Heart right ventricle (tissue), 16 donors: ENCODE data around the gene SLC28A1. TPM values are rescaled to one million over a fixed set of nuclear protein-coding genes. Genes with fewer than 3 reads are reported as not detected.
"Not testable (repeated sequence)": the region's sequence is repeated elsewhere in the genome, so short reads cannot be mapped to it uniquely, and the experiment has no call there.

Experiments used
- ATAC-seq, 8 donors: fragments of 200-7000 bp; cut with Tn5 transposase; one replicate each; pipeline ENCODE4 v1.9.1; 2020; ENCODE audit warnings: mild to moderate bottlenecking in 8 of 8, moderate library complexity in 8 of 8, moderate number of reproducible peaks in 1 of 8
- DNase-seq, 2 donors: peaks; one replicate each; pipeline ENCODE4 v3.0.0-alpha.2; 2020
- H3K27ac ChIP-seq, 10 donors: fragments of 200-600 bp; sonication (generic) in 2 of 10; one replicate each; pipeline versions ENCODE4 v1.5.0 to v1.8.0; 2020 to 2022; ENCODE audit warnings: mild to moderate bottlenecking in 3 of 10
- H3K27me3 ChIP-seq, 7 donors: fragments of 200-600 bp; one replicate each; pipeline ENCODE4 v1.8.0; 2021 to 2022; ENCODE audit warnings: mild to moderate bottlenecking in 2 of 7
- H3K36me3 ChIP-seq, 9 donors: fragments of 200-600 bp; sonication (generic) in 1 of 9; one replicate each; pipeline versions ENCODE4 v1.5.0 to v1.8.0; 2020 to 2022; ENCODE audit warnings: mild to moderate bottlenecking in 2 of 9
- H3K4me1 ChIP-seq, 9 donors: fragments of 200-600 bp; sonication (generic) in 1 of 9; one replicate each; pipeline versions ENCODE4 v1.5.0 to v1.8.0; 2020 to 2022; ENCODE audit warnings: mild to moderate bottlenecking in 4 of 9
- H3K4me3 ChIP-seq, 10 donors: fragments of 200-600 bp; sonication (generic) in 2 of 10; one replicate each; pipeline versions ENCODE4 v1.5.0 to v1.8.0; 2020 to 2022; ENCODE audit warnings: mild to moderate bottlenecking in 7 of 10, moderate library complexity in 2 of 10
- H3K9me3 ChIP-seq, 11 donors: fragments of 200-600 bp in 10 of 11; sonication (generic) in 2 of 11; one replicate each; pipeline versions ENCODE4 v1.5.0 to v1.8.0; 2013 to 2022; ENCODE audit warnings: mild to moderate bottlenecking in 2 of 11, control low read depth in 1 of 11, moderate library complexity in 1 of 11
- WGBS, 2 donors: extraction: QIAGEN DNeasy Blood & Tissue Kit; methylation state at CpG; one replicate each; pipeline ENCODE4 v1.1.7; 2013; ENCODE audit warnings: inconsistent platforms in 1 of 2; 5-methylcytosine and 5-hydroxymethylcytosine counted together
- intact Hi-C, 10 donors: fragments of 100-400 bp; cut with DNase I; formaldehyde crosslinking; loops; one replicate each; pipeline versions ENCODE4 v1.11.1 to v1.14.2; 2022
- polyA plus RNA-seq, 2 donors: library from polyadenylated mRNA; stranded (reverse); fragments of 200-250 nt; gene quantifications; one replicate each; pipeline ENCODE4 v1.2.3, GENCODE V29; 2013
- total RNA-seq, 10 donors: library from RNA; stranded (reverse); fragmentation: NEBNext Ultra II Directional in 3 of 10; extraction: Animal tissue kit (Norgen Biotek cat#: 25700) in 3 of 10; gene quantifications; one replicate each; pipeline versions ENCODE4 v1.2.1 to v1.2.4, GENCODE V29; 2021 to 2023
- TF ChIP-seq, protein P1 (sequence below), 9 donors: fragments of 200-600 bp; sonication (generic) in 2 of 9; IDR thresholded peaks; one replicate each; pipeline versions ENCODE4 v1.5.0 to v1.8.0; 2021 to 2022; ENCODE audit warnings: antibody characterized with exemption in 9 of 9, mild to moderate bottlenecking in 5 of 9, moderate library complexity in 1 of 9
- donor health status: Arrhythmogenic right ventricular cardiomyopathy.
- donor health status: ischemic (EF 13 %, LVEDD 7.1; RV severe dilation, severe dysfunction).
- donor health status: healthy with polysubstance abuse.
- donor health status: DM: no; HTN: yes; CAD: no.
- donor health status: DM: no; HTN: no; CAD: no.
- donor health status: ischemic (EF 25% LVEDD 6.9; RV normal size, moderate dysfunction).
- donor health status: ischemic (EF 25% LVEDD 5.7; RV mildly dilated, moderate dysfunction).
- donor health status: healthy.
- donor health status: DM: yes; HTN: yes; CAD: no.
- donor health status: Ischemic cardiomyopathy.
- donor health status: ischemic (EF 35%, LVEDD 5.7; RV mildly dilated, moderate dysfunction).
- donor health status: nonischemic (EF 11% LVEDD 7.7; RV severe dilation, severe dysfunction).
- donor health status: DM: yes; HTN: yes; CAD: no.
- donor health status: PGD.
- donor health status: ischemic (EF 29% LVEDD 5.4; RV normal size, mild dysfunction).
- donor health status: nonischemic (EF 23%, LVEDD 6.1; RV moderate dilation, normal function).

The SLC28A1 gene
- total and polyA plus RNA-seq, 12 donors, result 0.07 to 2.2 (median 1.5) TPM

DNA sequence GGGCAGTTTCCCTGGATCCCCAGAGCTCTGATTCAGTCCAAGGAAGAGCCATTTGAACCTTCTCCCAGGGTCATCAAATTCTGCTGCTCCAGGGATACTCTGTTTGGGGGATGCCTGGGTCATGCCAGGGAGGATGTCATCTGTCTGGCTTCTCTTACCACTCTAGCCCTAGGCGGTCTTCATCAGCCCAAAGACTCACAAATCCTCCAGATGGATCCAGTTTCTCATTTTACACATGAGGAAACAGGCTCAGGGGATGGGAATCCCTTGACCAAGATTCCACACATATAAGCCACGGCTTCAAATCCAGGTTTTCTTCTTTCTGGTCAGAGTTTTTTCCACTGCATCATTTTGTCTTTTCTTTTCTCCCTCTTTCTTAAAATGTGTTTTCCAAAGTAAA, 36.7 kb downstream of the SLC28A1 start:
- no peaks in the 10 kb centered on the region for H3K9me3 ChIP-seq
- ATAC-seq, result no peak
- no peak for DNase-seq
- H3K4me1 ChIP-seq, result peaks cover 0 to 22% (median 0%) of the 10 kb centered on the region in 9 donors
- no peaks in the 10 kb centered on the region for H3K36me3 ChIP-seq
- H3K4me3 ChIP-seq, result no peak overlapping the region
- WGBS, 2 donors, result 83 to 92% methylated on average over 2 of the region's 2 CpGs
- TF ChIP-seq, protein P1, sequence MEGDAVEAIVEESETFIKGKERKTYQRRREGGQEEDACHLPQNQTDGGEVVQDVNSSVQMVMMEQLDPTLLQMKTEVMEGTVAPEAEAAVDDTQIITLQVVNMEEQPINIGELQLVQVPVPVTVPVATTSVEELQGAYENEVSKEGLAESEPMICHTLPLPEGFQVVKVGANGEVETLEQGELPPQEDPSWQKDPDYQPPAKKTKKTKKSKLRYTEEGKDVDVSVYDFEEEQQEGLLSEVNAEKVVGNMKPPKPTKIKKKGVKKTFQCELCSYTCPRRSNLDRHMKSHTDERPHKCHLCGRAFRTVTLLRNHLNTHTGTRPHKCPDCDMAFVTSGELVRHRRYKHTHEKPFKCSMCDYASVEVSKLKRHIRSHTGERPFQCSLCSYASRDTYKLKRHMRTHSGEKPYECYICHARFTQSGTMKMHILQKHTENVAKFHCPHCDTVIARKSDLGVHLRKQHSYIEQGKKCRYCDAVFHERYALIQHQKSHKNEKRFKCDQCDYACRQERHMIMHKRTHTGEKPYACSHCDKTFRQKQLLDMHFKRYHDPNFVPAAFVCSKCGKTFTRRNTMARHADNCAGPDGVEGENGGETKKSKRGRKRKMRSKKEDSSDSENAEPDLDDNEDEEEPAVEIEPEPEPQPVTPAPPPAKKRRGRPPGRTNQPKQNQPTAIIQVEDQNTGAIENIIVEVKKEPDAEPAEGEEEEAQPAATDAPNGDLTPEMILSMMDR (IDR thresholded peaks at IDR 0.05), result no peak
- no peaks in the 10 kb centered on the region for H3K27me3 ChIP-seq
- peak overlapping the region in 2 of 10 donors; percentile 1 to 9 for H3K27ac ChIP-seq
- intact Hi-C loops, result loop anchor here in 5 of 10 donors (5.0 to 10.0 kb wide), 6 partner anchors 56 to 346 kb away; partner anchors contain the start of genes NMB (in 2 of the 5), WDR73 (in 2 of the 5) and SEC11A (in 1 of the 5)

DNA sequence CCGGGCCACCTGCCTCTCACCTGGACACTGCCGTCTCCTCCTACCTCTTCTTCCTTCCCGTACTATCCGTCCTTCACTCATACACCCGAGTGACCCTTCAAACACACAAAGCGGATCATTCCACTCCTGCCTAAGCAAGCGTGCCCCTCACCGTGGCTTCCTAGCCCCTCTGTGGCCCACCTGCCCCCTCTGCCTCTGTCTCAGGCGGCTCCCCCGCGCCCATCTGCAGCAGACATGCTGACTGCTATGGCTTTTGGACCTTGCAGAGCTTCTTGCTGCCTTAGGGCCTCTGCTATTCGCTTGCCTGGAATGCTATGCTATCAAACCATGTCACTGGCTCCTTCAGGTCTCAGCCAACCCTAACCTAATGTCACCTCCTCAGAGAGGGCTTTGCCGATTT, 38.1 kb downstream of the SLC28A1 start:
- no peaks in the 10 kb centered on the region for H3K36me3 ChIP-seq
- H3K27ac ChIP-seq, result no peak overlapping the region
- ATAC-seq (no peak), DNase-seq (no peak)
- no peaks in the 10 kb centered on the region for H3K27me3 ChIP-seq
- no peak overlapping the region for H3K4me3 ChIP-seq
- intact Hi-C loops, result loop anchor here in 5 of 10 donors (5.0 to 10.0 kb wide), 6 partner anchors 58 to 348 kb away; partner anchors contain the start of genes NMB (in 2 of the 5), WDR73 (in 2 of the 5) and SEC11A (in 1 of the 5)
- H3K9me3 ChIP-seq, result no peaks in the 10 kb centered on the region
- peaks cover 0 to 21% (median 4%) of the 10 kb centered on the region in 9 donors for H3K4me1 ChIP-seq
- 94 to 96% methylated on average over 13 of the region's 13 CpGs for WGBS, 2 donors
- TF ChIP-seq, protein P1 (IDR thresholded peaks at IDR 0.05), result no peak

DNA sequence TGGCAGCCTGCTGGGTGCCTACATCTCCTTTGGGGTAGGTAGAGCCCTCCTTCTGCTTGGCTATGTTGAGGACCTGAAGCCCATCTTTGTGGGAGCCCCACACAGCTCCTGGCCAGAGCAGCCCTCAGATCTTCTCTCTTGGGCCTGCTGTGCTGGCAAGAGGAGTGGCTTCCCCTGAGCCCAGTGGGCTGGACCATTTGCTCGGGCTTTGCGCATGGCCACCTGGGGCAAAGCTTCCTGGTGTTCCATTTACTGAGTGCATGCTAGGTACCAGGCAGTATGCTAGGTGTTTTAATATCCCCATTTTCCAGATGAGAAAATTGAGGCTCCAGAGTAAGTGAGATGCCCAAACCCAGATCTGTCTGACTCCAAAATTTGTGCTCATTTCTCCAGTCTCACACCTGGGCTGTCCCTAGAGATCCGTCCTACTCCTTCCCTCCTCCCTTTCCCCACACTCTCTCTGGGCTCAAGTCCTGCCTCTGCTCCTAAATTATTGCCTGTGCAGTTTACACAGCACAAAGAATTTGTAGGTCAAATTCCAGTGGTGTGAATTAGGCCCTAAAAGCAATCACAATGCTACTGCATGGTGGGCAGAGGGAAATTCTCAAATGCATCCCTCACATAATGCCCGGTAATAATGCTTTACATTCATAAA, 39.7 kb downstream of the SLC28A1 start:
- no peak for DNase-seq
- intact Hi-C loops, result loop anchor here in 5 of 10 donors (5.0 to 10.0 kb wide), 6 partner anchors 59 to 349 kb away; partner anchors contain the start of genes NMB (in 2 of the 5), WDR73 (in 2 of the 5) and SEC11A (in 1 of the 5)
- 83 to 97% methylated on average over 4 of the region's 4 CpGs for WGBS, 2 donors
- Histone ChIP-seq H3K4me1 (peaks cover 0 to 25% (median 12%) of the 10 kb centered on the region in 9 donors), H3K27ac (no peak overlapping the region), H3K36me3 (no peaks in the 10 kb centered on the region), H3K4me3 (no peak overlapping the region), H3K27me3 (no peaks in the 10 kb centered on the region), H3K9me3 (no peaks in the 10 kb centered on the region)
- TF ChIP-seq, protein P1 (IDR thresholded peaks at IDR 0.05), result no peak
- ATAC-seq, result no peak

DNA sequence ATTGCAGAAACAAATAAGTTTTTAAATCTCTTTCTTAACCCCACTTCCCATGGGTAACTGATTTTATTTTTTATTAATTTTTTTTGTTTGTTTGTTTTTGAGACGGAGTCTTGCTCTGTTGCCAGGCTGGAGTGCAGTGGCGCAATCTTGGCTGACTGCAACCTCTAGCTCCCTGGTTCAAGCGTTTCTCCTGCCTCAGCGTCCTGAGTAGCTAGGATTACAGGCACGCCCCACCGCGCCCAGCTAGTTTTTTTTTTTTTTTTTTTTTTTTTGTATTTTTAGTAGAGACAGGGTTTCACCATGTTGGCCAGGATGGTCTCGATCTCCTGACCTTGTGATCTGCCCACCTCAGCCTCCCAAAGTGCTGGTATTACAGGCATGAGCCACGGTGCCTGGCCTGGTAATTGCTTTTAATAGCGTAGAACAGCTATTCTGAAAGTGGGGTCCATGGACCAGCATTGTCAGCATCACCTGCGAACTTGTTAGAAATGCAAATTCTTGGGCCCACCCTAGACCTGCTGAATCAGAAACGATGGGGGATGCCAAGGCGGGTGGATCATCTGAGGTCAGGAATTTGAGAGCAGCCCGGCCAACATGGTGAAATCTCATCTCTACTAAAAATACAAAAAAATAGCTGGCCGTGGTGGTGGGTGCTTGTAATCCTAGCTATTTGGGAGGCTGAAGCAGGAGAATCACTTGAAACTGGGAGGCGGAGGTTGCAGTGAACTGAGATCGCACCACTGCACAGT, 40.5 kb downstream of the SLC28A1 start:
- not testable (repeated sequence) for H3K27ac ChIP-seq, H3K36me3 ChIP-seq, H3K27me3 ChIP-seq, DNase-seq, ATAC-seq, H3K9me3 ChIP-seq, H3K4me3 ChIP-seq
- WGBS, 2 donors, result 83 to 93% methylated on average over 17 of the region's 17 CpGs
- intact Hi-C loops, result loop anchor here (5.0 to 10.0 kb wide), 13 partner anchors 58 to 350 kb away; partner anchors contain the start of genes NMB (in 5 of the 10), WDR73 (in 2 of the 10), ALPK3 (in 1 of the 10) and SEC11A (in 1 of the 10)
- peaks cover 0 to 25% (median 12%) of the 10 kb centered on the region in 9 donors for H3K4me1 ChIP-seq
